H9 (cell line): Measurements from ENCODE around the gene OGFOD3. TPM values are rescaled to one million over a fixed set of nuclear protein-coding genes. Genes with fewer than 3 reads are reported as not detected.
A peak's percentile ranks its signal among the peaks of the same experiment; 100 is the strongest.

Experiments
- DNase-seq: peaks from one replicate; pipeline ENCODE4 v3.0.0-alpha.2; 2017
- H2AFZ ChIP-seq: one replicate; pipeline ENCODE4 v1.6.1; 2013; ENCODE audit warnings: mild to moderate bottlenecking, low read length, control low read depth, moderate library complexity
- H2AK5ac ChIP-seq: 2 replicates; pipeline ENCODE4 v1.6.1; 2013; ENCODE audit warnings: low read length, control low read depth, mixed read lengths; ENCODE audit not compliant: insufficient read length
- H2BK120ac ChIP-seq: one replicate; pipeline ENCODE4 v1.6.1; 2013; ENCODE audit warnings: low read depth, mild to moderate bottlenecking, low read length, control low read depth, inconsistent platforms; ENCODE audit not compliant: poor library complexity, severe bottlenecking
- H2BK12ac ChIP-seq: 2 replicates; pipeline ENCODE4 v1.6.1; 2013; ENCODE audit warnings: low read length, control low read depth, mixed read lengths, low read depth; ENCODE audit not compliant: insufficient read length
- H2BK15ac ChIP-seq: 2 replicates; pipeline ENCODE4 v1.6.1; 2013; ENCODE audit warnings: low read depth, low read length, control low read depth
- H2BK20ac ChIP-seq: one replicate; pipeline ENCODE4 v1.6.1; 2013; ENCODE audit warnings: low read depth, mild to moderate bottlenecking, low read length, control low read depth, inconsistent platforms; ENCODE audit not compliant: poor library complexity, severe bottlenecking
- H2BK5ac ChIP-seq: 2 replicates; pipeline ENCODE4 v1.6.1; 2013; ENCODE audit warnings: low read length, control low read depth, mixed read lengths; ENCODE audit not compliant: insufficient read length
- H3K14ac ChIP-seq: 2 replicates; pipeline ENCODE4 v1.6.1; 2013; ENCODE audit warnings: low read length, control low read depth; ENCODE audit not compliant: insufficient read depth
- H3K18ac ChIP-seq: 2 replicates; pipeline ENCODE4 v1.6.1; 2013; ENCODE audit warnings: low read depth, mild to moderate bottlenecking, mixed read lengths, low read length, control low read depth; ENCODE audit not compliant: insufficient read length
- H3K23ac ChIP-seq: 2 replicates; pipeline ENCODE4 v1.6.1; 2013; ENCODE audit warnings: low read length, control low read depth, mixed read lengths, low read depth; ENCODE audit not compliant: insufficient read length
- H3K23me2 ChIP-seq: 2 replicates; pipeline ENCODE4 v1.6.1; 2013; ENCODE audit warnings: low read depth, mild to moderate bottlenecking, mixed read lengths, low read length, control low read depth; ENCODE audit not compliant: insufficient read length, poor library complexity, severe bottlenecking
- H3K27ac ChIP-seq: 2 replicates; pipeline ENCODE4 v1.5.1; 2013; ENCODE audit warnings: low read length, control low read depth, mixed read lengths, low read depth; ENCODE audit not compliant: insufficient read length
- H3K27me3 ChIP-seq: 2 replicates; pipeline ENCODE4 v1.6.1; 2013; ENCODE audit warnings: low read length, control low read depth, inconsistent platforms; ENCODE audit not compliant: insufficient read depth
- H3K4ac ChIP-seq: 2 replicates; pipeline ENCODE4 v1.6.1; 2013; ENCODE audit warnings: low read depth, mild to moderate bottlenecking, control low read depth, inconsistent platforms, low read length, moderate library complexity
- H3K4me1 ChIP-seq: 2 replicates; pipeline ENCODE4 v1.6.1; 2013; ENCODE audit warnings: low read length, control low read depth, inconsistent platforms; ENCODE audit not compliant: insufficient read depth
- H3K4me2 ChIP-seq: 2 replicates; pipeline ENCODE4 v1.6.1; 2013; ENCODE audit warnings: low read length, control low read depth, mixed read lengths; ENCODE audit not compliant: insufficient read length, insufficient read depth
- H3K56ac ChIP-seq: 2 replicates; pipeline ENCODE4 v1.6.1; 2013; ENCODE audit warnings: low read depth, mild to moderate bottlenecking, mixed read lengths, low read length, control low read depth; ENCODE audit not compliant: insufficient read length
- H3K79me1 ChIP-seq: 2 replicates; pipeline ENCODE4 v1.6.1; 2013; ENCODE audit warnings: low read depth, mild to moderate bottlenecking, moderate library complexity, low read length, control low read depth, inconsistent platforms; ENCODE audit not compliant: insufficient read depth, poor library complexity, severe bottlenecking
- H3K79me2 ChIP-seq: 2 replicates; pipeline ENCODE4 v1.6.1; 2013; ENCODE audit warnings: low read length, control low read depth, inconsistent platforms; ENCODE audit not compliant: insufficient read depth
- H3K9ac ChIP-seq: 2 replicates; pipeline ENCODE4 v1.6.1; 2013; ENCODE audit warnings: low read length, control low read depth, mixed read lengths; ENCODE audit not compliant: insufficient read length; ENCODE audit errors: extremely low read depth
- H3K9me3 ChIP-seq: one replicate; pipeline ENCODE4 v1.6.1; 2013; ENCODE audit warnings: low read depth, low read length, inconsistent platforms; ENCODE audit not compliant: control insufficient read depth
- H3T11ph ChIP-seq: one replicate; pipeline ENCODE4 v1.6.1; 2013; ENCODE audit warnings: mild to moderate bottlenecking, low read length, control low read depth, inconsistent platforms
- H4K20me1 ChIP-seq: one replicate; pipeline ENCODE4 v1.6.1; 2013; ENCODE audit not compliant: control insufficient read depth, insufficient read length, insufficient read depth
- H4K5ac ChIP-seq: 2 replicates; pipeline ENCODE4 v1.6.1; 2013; ENCODE audit warnings: low read depth, mild to moderate bottlenecking, mixed read lengths, low read length, control low read depth; ENCODE audit not compliant: insufficient read length
- H4K8ac ChIP-seq: replicated peaks from 2 replicates; pipeline ENCODE4 v1.6.1; 2013; ENCODE audit warnings: low read length, control low read depth, mixed read lengths, low read depth; ENCODE audit not compliant: insufficient read length
- H4K91ac ChIP-seq: 2 replicates; pipeline ENCODE4 v1.6.1; 2013; ENCODE audit warnings: low read depth, mild to moderate bottlenecking, moderate library complexity, mixed read lengths, low read length, control low read depth; ENCODE audit not compliant: insufficient read length
- H3K27ac Mint-ChIP-seq, 3 experiments: 2 replicates in 2 of 3; 3 replicates in 1 of 3; pipeline ENCODE4 v1.8.0; 2020 to 2021; ENCODE audit warnings: mixed read lengths in 3 of 3, mild to moderate bottlenecking in 1 of 3, moderate library complexity in 1 of 3
- H3K27me3 Mint-ChIP-seq: 2 replicates; pipeline ENCODE4 v1.8.0; 2021; ENCODE audit warnings: low read depth, mild to moderate bottlenecking, moderate library complexity, mixed read lengths
- H3K36me3 Mint-ChIP-seq, 3 experiments: 2 replicates in 2 of 3; 3 replicates in 1 of 3; pipeline ENCODE4 v1.8.0; 2020 to 2021; ENCODE audit warnings: low read depth in 3 of 3, mixed read lengths in 3 of 3; ENCODE audit not compliant: insufficient read depth in 1 of 3
- H3K4me1 Mint-ChIP-seq, 2 experiments: 2 replicates each; pipeline ENCODE4 v1.8.0; 2020; ENCODE audit warnings: mixed read lengths in 2 of 2
- H3K4me3 Mint-ChIP-seq, 2 experiments: 2 replicates in 1 of 2; 3 replicates in 1 of 2; pipeline ENCODE4 v1.8.0; 2020 to 2021; ENCODE audit warnings: mild to moderate bottlenecking in 2 of 2, mixed read lengths in 2 of 2, moderate library complexity in 1 of 2
- H3K9me3 Mint-ChIP-seq, 2 experiments: 2 replicates in 1 of 2; 3 replicates in 1 of 2; pipeline ENCODE4 v1.8.0; 2020; ENCODE audit warnings: mild to moderate bottlenecking in 2 of 2, mixed read lengths in 2 of 2, moderate library complexity in 1 of 2
- WGBS: extraction: QIAGEN DNeasy Blood & Tissue Kit; methylation state at CpG from one replicate; pipeline ENCODE4 v1.1.7; 2013; ENCODE audit warnings: missing lambda C conversion rate, low lambda C conversion rate, mixed read lengths; ENCODE audit not compliant: insufficient read length; ENCODE audit errors: extremely low coverage; 5-methylcytosine and 5-hydroxymethylcytosine counted together
- long read RNA-seq: library from polyadenylated mRNA; unstranded; transcript quantifications from one replicate; pipeline ENCODE4 v2.0.0, GENCODE V29; 2020
- total RNA-seq: library from RNA; stranded (reverse); gene quantifications from 2 replicates; pipeline ENCODE4 v1.2.1, GENCODE V29; 2021
- TF ChIP-seq, protein P1 (sequence below): fragments of 200-600 bp; sonication (generic); conservative IDR thresholded peaks from 3 replicates; pipeline ENCODE4 v1.8.0; 2021; ENCODE audit warnings: antibody characterized with exemption, mild to moderate bottlenecking

The OGFOD3 gene, protein sequence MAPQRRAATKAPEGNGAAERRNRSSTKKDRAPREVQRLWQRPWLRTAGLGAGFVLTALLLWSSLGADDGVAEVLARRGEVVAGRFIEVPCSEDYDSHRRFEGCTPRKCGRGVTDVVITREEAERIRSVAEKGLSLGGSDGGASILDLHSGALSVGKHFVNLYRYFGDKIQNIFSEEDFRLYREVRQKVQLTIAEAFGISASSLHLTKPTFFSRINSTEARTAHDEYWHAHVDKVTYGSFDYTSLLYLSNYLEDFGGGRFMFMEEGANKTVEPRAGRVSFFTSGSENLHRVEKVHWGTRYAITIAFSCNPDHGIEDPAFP
- 25.4 and 27.8 TPM in 2 replicates for total RNA-seq
- long read RNA-seq, full-length matches to known transcripts: 41 of 93 reads
- long read RNA-seq, partial matches to known transcripts: 7 of 93 reads
- long read RNA-seq, other reads (novel, unspliced or antisense): 45 of 93 reads

DNA sequence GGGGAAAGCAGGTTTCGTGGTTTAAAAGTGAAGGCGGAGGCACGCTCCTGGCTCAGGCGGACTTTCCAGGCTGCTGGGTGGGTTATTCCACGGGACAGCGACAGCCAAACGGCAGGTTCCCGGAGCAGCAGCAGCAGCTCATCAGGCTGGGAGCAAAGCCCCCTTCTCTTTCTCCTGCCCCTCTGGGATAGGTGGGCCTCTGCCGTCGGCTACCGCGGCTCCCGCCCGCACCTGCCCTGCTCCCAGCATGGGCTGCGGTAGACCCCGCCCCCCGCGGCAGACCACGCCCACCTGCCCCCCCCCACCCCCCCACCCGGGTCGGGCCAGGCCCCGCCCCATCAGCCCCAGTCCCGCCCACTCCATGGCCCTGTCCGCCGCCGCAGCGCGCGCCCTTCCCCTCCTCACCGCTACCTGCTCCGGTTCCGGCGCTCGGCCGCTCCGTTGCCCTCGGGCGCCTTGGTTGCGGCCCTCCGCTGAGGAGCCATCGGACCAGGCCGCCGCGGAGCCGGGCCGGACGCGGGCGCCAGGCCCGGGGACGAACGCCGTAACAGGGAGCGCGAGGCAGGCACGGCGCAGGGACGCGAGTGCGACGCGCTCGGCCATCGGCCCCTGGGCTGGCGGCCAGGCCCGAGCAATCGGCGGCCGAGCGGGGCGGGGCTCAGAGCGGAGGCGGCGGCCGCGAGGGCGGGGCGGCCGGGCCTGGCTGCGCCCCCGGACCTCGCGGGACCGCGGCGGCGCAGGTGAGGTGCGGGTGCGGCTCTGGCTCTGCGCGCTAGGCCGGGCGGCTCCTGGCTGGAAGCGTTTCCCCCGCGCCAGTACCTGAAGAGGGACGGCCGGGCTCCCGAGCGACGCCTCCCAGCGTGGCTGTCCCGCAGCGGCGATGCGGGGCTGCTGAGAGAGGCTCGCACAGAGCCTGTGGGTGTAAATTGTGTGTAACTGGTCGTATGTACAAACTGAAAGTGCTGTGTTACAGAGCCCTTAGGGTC lies at the start of gene OGFOD3, which contains the start of gene HEXD:
Gene OGFOD3 (minus strand): TSS at position 586 of the 986 bp plus-strand sequence. CDS start 101 bp downstream, at position 485.
Gene HEXD (plus strand): TSS at position 347 of the 986 bp plus-strand sequence. CDS start 1,453 bp downstream, outside the sequence.
- Histone ChIP-seq H3K14ac (peak within 1 kb of the TSS; percentile 95), H3K4me2 (peak within 1 kb of the TSS; percentile 70), H3K4me1 (no peaks in the 10 kb centered on the region), H4K20me1 (no peaks in the 10 kb centered on the region), H3T11ph (no peak within 1 kb of the TSS), H2AK5ac (no peak within 1 kb of the TSS), H2AFZ (no peak within 1 kb of the TSS), H2BK12ac (no peak within 1 kb of the TSS), H2BK120ac (no peak within 1 kb of the TSS), H3K56ac (no peak within 1 kb of the TSS), H3K79me1 (no peaks in the 10 kb centered on the region), H3K4ac (no peak within 1 kb of the TSS), H3K23ac (no peak within 1 kb of the TSS), H3K27ac (no peak within 1 kb of the TSS), H2BK5ac (no peak within 1 kb of the TSS), H2BK20ac (no peak within 1 kb of the TSS), H3K23me2 (peaks cover 3% of the 10 kb centered on the region), H3K79me2 (no peaks in the 10 kb centered on the region), H4K91ac (no peak within 1 kb of the TSS), H3K27me3 (no peaks in the 10 kb centered on the region), H4K8ac (no peak within 1 kb of the TSS), H3K9ac (peak within 1 kb of the TSS; percentile 71), H3K18ac (no peak within 1 kb of the TSS), H3K9me3 (no peaks in the 10 kb centered on the region), H4K5ac (no peak within 1 kb of the TSS), H2BK15ac (no peak within 1 kb of the TSS)
- Mint-ChIP-seq H3K9me3 (peaks cover 18% of the 10 kb centered on the region in 2 experiments), H3K27me3 (peaks cover 3% of the 10 kb centered on the region), H3K4me1 (peaks cover 14 to 23% of the 10 kb centered on the region in 2 experiments), H3K27ac (no peak within 1 kb of the TSS), H3K36me3 (peaks cover 34 to 44% (median 36%) of the 10 kb centered on the region in 3 experiments), H3K4me3 (peak within 1 kb of the TSS; percentile 76 to 88)
- no CpG with 5 or more reads among the region's 108 CpGs for WGBS
- TF ChIP-seq, protein P1, sequence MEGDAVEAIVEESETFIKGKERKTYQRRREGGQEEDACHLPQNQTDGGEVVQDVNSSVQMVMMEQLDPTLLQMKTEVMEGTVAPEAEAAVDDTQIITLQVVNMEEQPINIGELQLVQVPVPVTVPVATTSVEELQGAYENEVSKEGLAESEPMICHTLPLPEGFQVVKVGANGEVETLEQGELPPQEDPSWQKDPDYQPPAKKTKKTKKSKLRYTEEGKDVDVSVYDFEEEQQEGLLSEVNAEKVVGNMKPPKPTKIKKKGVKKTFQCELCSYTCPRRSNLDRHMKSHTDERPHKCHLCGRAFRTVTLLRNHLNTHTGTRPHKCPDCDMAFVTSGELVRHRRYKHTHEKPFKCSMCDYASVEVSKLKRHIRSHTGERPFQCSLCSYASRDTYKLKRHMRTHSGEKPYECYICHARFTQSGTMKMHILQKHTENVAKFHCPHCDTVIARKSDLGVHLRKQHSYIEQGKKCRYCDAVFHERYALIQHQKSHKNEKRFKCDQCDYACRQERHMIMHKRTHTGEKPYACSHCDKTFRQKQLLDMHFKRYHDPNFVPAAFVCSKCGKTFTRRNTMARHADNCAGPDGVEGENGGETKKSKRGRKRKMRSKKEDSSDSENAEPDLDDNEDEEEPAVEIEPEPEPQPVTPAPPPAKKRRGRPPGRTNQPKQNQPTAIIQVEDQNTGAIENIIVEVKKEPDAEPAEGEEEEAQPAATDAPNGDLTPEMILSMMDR: no peak
- DNase-seq: peak; percentile 94
